HG02571 (cell line): ENCODE measurements around the gene ZBTB20.

Experiments used
- ATAC-seq: cut with Tn5 transposase; IDR thresholded peaks from one replicate; pipeline ENCODE4 v1.9.1; 2021; ENCODE audit warnings: mild to moderate bottlenecking, moderate library complexity; ENCODE audit not compliant: unreplicated experiment

The ZBTB20 gene

DNA sequence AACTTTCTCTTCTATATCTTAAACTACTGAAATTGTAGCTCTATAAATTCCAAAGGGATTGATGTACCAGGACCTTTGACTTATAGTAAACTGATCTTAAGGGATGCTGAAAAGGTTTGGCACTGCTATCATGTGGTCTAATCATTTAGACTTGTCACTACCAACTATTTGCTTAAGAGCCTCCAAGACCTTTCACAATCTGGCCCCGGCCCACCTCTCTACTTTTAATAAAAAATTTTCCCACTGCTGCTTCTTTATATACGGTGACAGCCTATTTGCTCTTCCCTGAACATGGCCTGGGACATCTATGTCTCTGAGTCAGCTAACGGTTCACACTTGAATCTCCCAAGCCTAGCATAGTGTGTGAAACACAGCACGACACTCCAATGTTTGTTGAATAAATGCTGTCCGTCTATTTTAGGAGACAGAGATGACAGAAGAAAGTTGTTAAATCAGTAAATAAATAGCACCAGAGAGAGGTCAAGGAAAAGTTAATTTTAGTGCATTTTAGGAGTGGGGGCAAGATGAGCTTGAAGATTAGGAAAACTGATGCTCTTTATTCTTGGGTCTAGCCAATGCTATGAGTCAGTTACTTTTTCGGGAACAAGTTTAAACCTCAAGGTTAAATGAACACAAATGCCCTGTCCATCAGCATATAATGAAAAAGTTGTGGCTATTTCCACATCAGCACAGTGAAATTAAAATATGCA, 640.3 kb downstream of the ZBTB20 start:
- ATAC-seq: no peak

DNA sequence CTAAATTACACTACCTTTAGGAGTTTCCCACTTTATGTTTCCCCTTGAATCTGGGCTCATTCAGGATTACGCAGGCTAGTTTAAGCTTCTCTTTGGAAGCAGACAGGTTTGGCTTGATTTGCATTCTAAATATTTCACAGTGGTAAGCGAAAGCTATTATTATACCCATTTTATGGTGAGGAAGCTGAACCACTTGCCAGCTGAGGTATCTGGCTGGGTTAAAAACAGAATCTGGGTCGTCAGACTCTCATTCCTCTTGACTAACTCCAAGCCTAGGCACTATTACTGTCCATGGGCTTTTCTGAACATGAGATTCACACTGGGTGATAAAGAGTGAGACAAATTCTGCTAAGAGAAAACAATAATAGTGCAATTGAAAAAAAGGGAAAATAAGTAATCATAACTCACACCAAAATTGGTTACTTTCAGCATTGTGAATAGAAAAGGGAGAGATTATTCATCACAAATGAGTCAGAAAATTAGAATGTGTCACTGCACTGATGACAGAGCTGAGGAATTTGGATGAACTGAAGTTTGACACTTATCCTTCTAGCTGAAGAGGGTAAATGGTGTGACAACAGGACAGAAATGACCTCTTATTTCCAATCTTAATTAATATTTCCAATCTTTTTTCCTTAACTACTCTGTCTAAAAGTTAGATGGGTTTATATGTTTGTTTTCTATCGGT, 642.0 kb downstream of the ZBTB20 start:
- no peak for ATAC-seq

GRCh38 chr3:114502204-114502603, 644.9 kb downstream of the ZBTB20 start:
- no peak for ATAC-seq

GRCh38 chr3:114499976-114500375, 647.1 kb downstream of the ZBTB20 start:
- no peak for ATAC-seq

DNA sequence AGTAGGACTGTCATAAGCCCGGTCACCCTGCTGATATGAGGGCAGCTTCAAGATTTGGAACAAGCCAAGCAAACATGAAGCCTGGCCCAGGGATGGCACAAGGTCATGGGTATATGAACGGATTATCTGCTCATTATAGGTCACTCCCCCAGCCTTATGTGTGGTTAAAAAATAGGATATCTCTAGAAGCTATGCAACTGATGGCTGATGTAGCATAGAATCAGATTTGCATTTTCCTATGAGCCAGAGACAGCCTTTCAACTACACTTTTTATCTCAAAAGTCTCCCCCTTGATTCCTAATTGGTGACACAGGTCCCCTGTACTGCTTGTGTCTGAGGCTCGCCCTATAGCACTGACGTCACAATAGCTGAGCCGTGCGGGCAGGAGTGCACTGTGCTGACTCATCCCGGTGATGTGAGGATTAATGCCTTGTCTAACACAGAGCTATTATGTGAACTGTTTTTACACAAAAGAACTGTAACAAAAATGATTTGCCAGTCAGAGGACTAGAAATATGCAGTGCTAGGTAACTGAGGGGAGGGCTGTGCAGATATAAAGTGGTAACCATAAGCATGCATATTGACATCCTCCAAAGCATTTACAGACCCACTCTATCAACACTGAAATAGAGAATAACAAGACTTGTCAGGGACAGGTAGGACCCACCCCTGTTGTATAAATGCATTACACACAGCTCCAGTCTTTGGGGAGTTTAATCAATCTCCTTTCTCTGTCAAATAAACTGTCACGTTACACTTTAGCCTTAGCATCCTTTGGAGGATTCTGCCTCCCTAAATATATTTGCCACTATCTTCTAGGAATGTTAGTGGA, 648.3 kb downstream of the ZBTB20 start:
- ATAC-seq: no peak

DNA sequence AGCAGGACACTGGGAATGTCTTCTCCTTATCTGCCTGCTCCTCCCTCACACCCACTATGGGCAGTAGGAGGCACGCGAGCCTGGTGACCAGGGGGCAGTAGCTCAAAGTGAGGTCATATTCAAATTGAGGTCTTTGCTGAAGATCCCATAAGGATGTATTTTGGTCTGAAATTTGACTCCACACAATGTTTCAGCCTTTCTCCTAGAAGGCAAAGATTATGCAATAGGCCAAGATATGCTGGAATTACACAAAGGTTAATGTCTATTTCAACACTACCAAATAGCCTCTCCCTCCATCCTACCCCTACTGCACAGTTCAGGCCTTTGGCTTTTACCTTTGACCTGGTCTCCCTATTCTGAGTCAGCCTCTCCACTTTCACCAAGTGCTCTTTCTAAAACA, 650.2 kb downstream of the ZBTB20 start:
- no peak for ATAC-seq

GRCh38 chr3:114496466-114496865, 650.6 kb downstream of the ZBTB20 start:
- no peak for ATAC-seq

DNA sequence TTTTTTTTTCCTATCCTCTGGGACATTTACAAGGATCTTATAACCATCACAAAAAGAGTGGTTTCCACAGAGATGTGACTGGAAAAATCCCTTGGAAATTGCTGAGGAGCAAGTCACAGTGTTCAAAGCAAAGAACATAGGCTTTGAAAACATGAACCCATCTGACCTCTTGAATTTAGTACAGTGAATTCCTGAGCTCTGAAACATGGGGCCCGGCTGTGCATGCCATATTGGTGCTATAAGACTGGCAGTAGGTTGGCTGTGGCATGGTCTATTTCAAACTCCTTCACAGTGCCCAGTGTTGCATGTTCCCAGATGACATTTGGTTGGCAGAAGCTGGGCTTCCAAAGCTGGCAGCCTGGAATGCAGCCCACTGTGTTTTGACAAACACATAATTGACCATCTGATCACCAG, 651.1 kb downstream of the ZBTB20 start:
- ATAC-seq: no peak

GRCh38 chr3:114494498-114494897, 652.6 kb downstream of the ZBTB20 start:
- no peak for ATAC-seq

- no peak for ATAC-seq
Observed at GRCh38 chr3:114490829-114491228, 656.3 kb downstream of the ZBTB20 start.

DNA sequence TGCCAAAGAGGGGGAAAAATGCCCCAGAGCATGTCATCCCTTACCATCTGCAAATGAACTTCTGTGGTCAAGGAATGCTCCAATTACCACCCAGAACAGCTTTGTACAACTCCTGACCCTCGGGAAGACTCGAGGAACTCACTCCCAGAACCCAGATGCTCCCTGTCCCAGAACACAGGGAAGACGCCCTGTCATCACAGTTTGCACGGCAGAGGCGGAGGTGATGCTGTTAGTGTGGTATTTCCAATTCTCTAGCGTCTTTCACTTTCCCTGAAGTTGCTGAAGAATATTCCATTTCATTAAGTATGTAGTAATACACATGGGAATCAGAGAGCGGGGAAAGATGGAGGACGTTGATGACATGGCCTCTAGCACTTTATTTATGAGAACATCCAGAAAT, 659.6 kb downstream of the ZBTB20 start:
- no peak for ATAC-seq

GRCh38 chr3:114484919-114485318, 662.2 kb downstream of the ZBTB20 start:
- no peak for ATAC-seq

DNA sequence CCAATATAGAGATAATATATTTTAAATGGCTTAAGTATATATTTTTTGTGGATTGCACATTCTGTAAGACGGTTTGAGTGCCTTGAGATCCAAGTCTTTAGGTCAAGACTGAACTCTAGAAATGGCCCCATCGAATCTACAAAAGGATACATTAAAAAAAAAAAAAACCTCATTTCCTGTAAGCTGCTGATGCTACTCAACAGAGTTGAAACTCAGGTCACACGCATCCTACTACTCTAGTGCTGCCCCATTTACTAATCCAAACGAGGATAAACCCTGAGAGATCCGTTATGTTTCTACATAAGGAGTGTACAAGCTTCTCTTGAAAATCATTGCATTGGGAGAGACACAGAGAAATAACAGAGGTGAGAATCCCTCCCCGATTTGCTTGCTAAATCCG, 666.0 kb downstream of the ZBTB20 start:
- ATAC-seq: no peak

DNA sequence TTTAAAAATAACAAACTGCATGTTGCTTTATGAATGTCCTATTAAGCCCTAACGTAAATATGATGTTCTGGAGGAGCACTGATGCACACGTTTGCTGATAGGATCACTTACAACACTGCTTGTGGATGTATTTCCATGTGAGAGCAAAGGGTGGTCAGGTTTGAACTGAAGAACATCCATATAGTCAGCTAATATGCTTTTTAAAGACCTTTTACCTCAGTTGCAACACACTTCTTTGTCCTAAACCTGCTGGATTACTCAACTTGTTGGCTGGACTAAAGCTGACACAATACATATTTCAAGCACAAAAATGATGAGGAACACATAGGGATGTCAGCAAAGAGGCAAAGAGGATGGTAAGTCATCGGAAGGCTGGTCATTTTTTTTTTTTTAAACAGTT, 666.6 kb downstream of the ZBTB20 start:
- no peak for ATAC-seq

DNA sequence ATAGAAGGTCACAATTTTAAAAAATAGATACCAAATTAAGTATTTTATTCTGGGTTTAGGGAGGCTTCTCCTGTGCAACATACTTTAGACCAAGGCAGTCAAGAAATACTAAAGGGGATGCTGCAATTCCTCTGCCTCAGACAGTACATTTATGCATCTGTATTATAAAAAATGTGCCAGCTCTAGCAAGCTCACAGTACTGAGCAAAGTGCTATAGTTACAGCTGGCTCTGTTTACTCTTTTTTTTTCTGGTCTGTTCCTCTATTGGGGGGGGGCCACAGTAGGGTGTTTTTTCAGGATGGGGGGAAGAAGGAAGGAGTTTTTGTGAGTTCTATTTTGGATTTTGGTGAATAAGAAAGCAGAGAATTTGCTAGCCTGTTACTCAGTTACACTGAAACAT, 668.3 kb downstream of the ZBTB20 start:
- no peak for ATAC-seq

- no peak for ATAC-seq
Observed at GRCh38 chr3:114476511-114476910, 670.6 kb downstream of the ZBTB20 start.

GRCh38 chr3:114471478-114471877, 675.6 kb downstream of the ZBTB20 start:
- ATAC-seq: no peak

- ATAC-seq: no peak
Observed at GRCh38 chr3:114469070-114469469, 678.0 kb downstream of the ZBTB20 start.

GRCh38 chr3:114466816-114467215, 680.3 kb downstream of the ZBTB20 start:
- ATAC-seq: no peak

GRCh38 chr3:114466251-114466650, 680.8 kb downstream of the ZBTB20 start:
- no peak for ATAC-seq

DNA sequence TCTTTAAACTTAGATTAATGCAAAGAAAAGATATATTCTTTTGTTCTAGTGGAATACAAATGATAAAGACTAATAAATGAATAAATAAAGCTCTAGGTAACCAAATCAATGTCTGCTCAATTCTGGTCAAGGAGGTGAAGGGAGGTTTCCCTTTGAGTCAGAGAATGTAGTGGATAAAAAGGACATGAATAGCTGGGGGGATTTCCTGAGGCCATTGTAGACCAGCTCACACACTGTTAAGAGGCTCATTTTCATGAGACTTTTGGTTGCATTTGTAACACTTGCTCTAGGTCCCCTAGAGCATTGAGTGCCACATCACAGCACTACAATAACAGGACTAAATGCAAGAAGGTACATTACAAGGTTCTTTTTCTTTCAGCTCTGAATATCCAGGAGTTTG, 682.5 kb downstream of the ZBTB20 start:
- peak; percentile 91 for ATAC-seq

- ATAC-seq: no peak
Observed at GRCh38 chr3:114462750-114463149, 684.3 kb downstream of the ZBTB20 start.
